Endothelial cell of umbilical vein (primary cell): ENCODE data around the gene TAF3. TPM values are rescaled to one million over a fixed set of nuclear protein-coding genes. Genes with fewer than 3 reads are reported as not detected.
A peak's percentile ranks its signal among the peaks of the same experiment; 100 is the strongest.

Experiments
- BruUV-seq: library from RNA; stranded (reverse); fragments of 400-500 nt; replicated peaks from 2 replicates; lab custom pipeline; 2021; lab: Mats Ljungman, UMichigan
- CTCF ChIA-PET: fragments of 300-600, 350-600 bp; sonication (Branson Sonifier 250); formaldehyde crosslinking; loops from one replicate; lab custom pipeline; 2021; ENCODE audit warnings: antibody characterized with exemption, inconsistent platforms; lab: Charles Lee
- POLR2A ChIA-PET: fragments of 300-600, 350-600 bp; sonication (Branson Sonifier 250); formaldehyde crosslinking; loops from one replicate; lab custom pipeline; 2021; ENCODE audit warnings: antibody characterized with exemption, inconsistent platforms; lab: Charles Lee
- DNase-seq: peaks from one replicate; pipeline ENCODE4 v3.0.0-alpha.2; 2011; ENCODE audit warnings: low read depth, low spot score
- FAIRE-seq: peaks from 2 replicates; lab custom pipeline; 2011; peaks lifted over from hg19 to GRCh38; lab: Jason Lieb, UNC
- H2AFZ ChIP-seq: 2 replicates; pipeline ENCODE4 v1.6.0; 2012; ENCODE audit warnings: low read depth, low read length, control low read depth, inconsistent platforms
- H3K27ac ChIP-seq: 2 replicates; pipeline ENCODE4 v1.5.1; 2011; ENCODE audit warnings: low read depth, mild to moderate bottlenecking, control low read depth, low read length, moderate library complexity; ENCODE audit not compliant: insufficient read depth
- H3K27me3 ChIP-seq, 2 experiments: 2 replicates each; pipeline versions ENCODE4 v1.6.0 to v1.6.1; 2011; ENCODE audit warnings: low read length in 2 of 2, mixed read lengths in 1 of 2; ENCODE audit not compliant: control insufficient read depth in 2 of 2, insufficient read depth in 2 of 2
- H3K36me3 ChIP-seq, 2 experiments: 2 replicates in 1 of 2; 3 replicates in 1 of 2; pipeline ENCODE4 v1.5.1; 2011; ENCODE audit warnings: low read length in 2 of 2, mild to moderate bottlenecking in 1 of 2, moderate library complexity in 1 of 2; ENCODE audit not compliant: control insufficient read depth in 2 of 2, insufficient read depth in 2 of 2; ENCODE audit errors: extremely low read depth in 1 of 2
- H3K4me1 ChIP-seq: 3 replicates; pipeline ENCODE4 v1.5.1; 2011; ENCODE audit warnings: mild to moderate bottlenecking, low read length; ENCODE audit not compliant: control insufficient read depth, insufficient read depth; ENCODE audit errors: extremely low read depth
- H3K4me2 ChIP-seq: 2 replicates; pipeline ENCODE4 v1.6.1; 2011; ENCODE audit warnings: low read length, control low read depth, mixed read lengths; ENCODE audit not compliant: insufficient read depth
- H3K4me3 ChIP-seq, 3 experiments: fragments of 200-600 bp in 1 of 3; sonication (generic), shearing (Covaris generic) in 1 of 3; replicated peaks in 1 of 3; 2 replicates each; pipeline ENCODE4 v1.5.1; 2011 to 2016; ENCODE audit warnings: control low read depth in 3 of 3, low read length in 3 of 3, mild to moderate bottlenecking in 2 of 3, inconsistent platforms in 1 of 3, low read depth in 1 of 3, moderate library complexity in 1 of 3; ENCODE audit not compliant: insufficient read depth in 1 of 3
- H3K79me2 ChIP-seq: 2 replicates; pipeline ENCODE4 v1.6.0; 2012; ENCODE audit warnings: low read length, inconsistent platforms; ENCODE audit not compliant: control insufficient read depth, insufficient read depth
- H3K9ac ChIP-seq: replicated peaks from 2 replicates; pipeline ENCODE3; 2011; ENCODE audit warnings: low read length, control low read depth; ENCODE audit not compliant: insufficient read depth; ENCODE audit errors: extremely low read depth
- H3K9me1 ChIP-seq: replicated peaks from 3 replicates; pipeline ENCODE4 v1.6.0; 2011; ENCODE audit warnings: mild to moderate bottlenecking, low read length; ENCODE audit not compliant: control insufficient read depth, insufficient read depth; ENCODE audit errors: extremely low read depth
- H3K9me3 ChIP-seq: replicated peaks from 2 replicates; pipeline ENCODE4 v1.5.1; 2012; ENCODE audit warnings: low read length, inconsistent platforms; ENCODE audit not compliant: control insufficient read depth, insufficient read depth
- H4K20me1 ChIP-seq: replicated peaks from 2 replicates; pipeline ENCODE3; 2011; ENCODE audit warnings: mild to moderate bottlenecking, low read length; ENCODE audit not compliant: control insufficient read depth, insufficient read depth; ENCODE audit errors: extremely low read depth
- EZH2 ChIP-seq: IDR thresholded peaks from 2 replicates; pipeline ENCODE4 v1.6.1; 2012; ENCODE audit warnings: borderline replicate concordance, low read depth, mild to moderate bottlenecking, moderate library complexity, low read length, inconsistent platforms; ENCODE audit not compliant: severe bottlenecking
- FOS ChIP-seq: IDR thresholded peaks from 2 replicates; pipeline ENCODE4 v1.6.1; 2011; ENCODE audit warnings: mild to moderate bottlenecking, low read length, moderate library complexity, borderline replicate concordance; ENCODE audit not compliant: insufficient read depth
- GATA2 ChIP-seq: IDR thresholded peaks from 2 replicates; pipeline ENCODE4 v1.7.0; 2011; ENCODE audit warnings: low read depth, mild to moderate bottlenecking, moderate library complexity, mixed read lengths, low read length; ENCODE audit not compliant: insufficient read length, insufficient read depth
- JUN ChIP-seq: IDR thresholded peaks from 2 replicates; pipeline ENCODE4 v1.6.1; 2011; ENCODE audit warnings: borderline replicate concordance, low read depth; ENCODE audit not compliant: insufficient read length, insufficient read depth
- MYC ChIP-seq: IDR thresholded peaks from one replicate; pipeline ENCODE4 v1.6.1; 2011; ENCODE audit warnings: mild to moderate bottlenecking, low read depth, low read length
- POLR2A ChIP-seq: IDR thresholded peaks from 2 replicates; pipeline ENCODE4 v1.6.1; 2012; ENCODE audit warnings: low read depth, mild to moderate bottlenecking, control low read depth, low read length
- POLR2AphosphoS5 ChIP-seq: IDR thresholded peaks from 2 replicates; pipeline ENCODE4 v1.6.1; 2012; ENCODE audit warnings: low read depth, mild to moderate bottlenecking, control low read depth, low read length, moderate library complexity; ENCODE audit not compliant: insufficient read depth
- dilution Hi-C: fragments of 300-500 bp; cut with MboI; formaldehyde crosslinking; loops from one replicate; pipeline ENCODE4 v1.15.0; 2019; ENCODE audit warnings: low sequenced_read_pairs; ENCODE audit not compliant: extremely low pct_ligation_motif_present
- intact Hi-C: fragments of 100-400 bp; cut with micrococcal nuclease; formaldehyde crosslinking; loops from one replicate; pipeline ENCODE4 v1.10.0; 2022
- polyA plus RNA-seq, 4 experiments: library from polyadenylated mRNA; depleted of rRNA in 3 of 4; stranded (reverse) in 3 of 4; unstranded in 1 of 4; fragments of >200 nt; gene quantifications; 2 replicates each; pipeline versions ENCODE4 v1.2.1 to v1.2.3, GENCODE V29; 2011 to 2012; ENCODE audit warnings: missing spikeins in 1 of 4
- total RNA-seq: library from RNA; stranded (reverse); gene quantifications from 2 replicates; pipeline ENCODE4 v1.2.3, GENCODE V29; 2021
- TF ChIP-seq, protein P1 (sequence below), 2 donors: IDR thresholded peaks; 1 replicate in 1 of 2; 2 replicates in 1 of 2; pipeline ENCODE4 v1.5.1; 2011; ENCODE audit warnings: low read length in 2 of 2, mild to moderate bottlenecking in 2 of 2, moderate library complexity in 2 of 2, control low read depth in 1 of 2, inconsistent platforms in 1 of 2, low read depth in 1 of 2; ENCODE audit not compliant: insufficient read depth in 1 of 2; ENCODE audit errors: extremely low read depth in 1 of 2
- TF ChIP-seq, protein P2 (sequence below): IDR thresholded peaks from 2 replicates; pipeline ENCODE4 v1.6.1; 2011; ENCODE audit not compliant: insufficient read depth, insufficient read length

Gene TAF3
- total and polyA plus RNA-seq, 2 donors (not counting 3 experiments of a cell fraction or from before 2014, with no cell fraction given) = 2.4 to 10.5 TPM

DNA sequence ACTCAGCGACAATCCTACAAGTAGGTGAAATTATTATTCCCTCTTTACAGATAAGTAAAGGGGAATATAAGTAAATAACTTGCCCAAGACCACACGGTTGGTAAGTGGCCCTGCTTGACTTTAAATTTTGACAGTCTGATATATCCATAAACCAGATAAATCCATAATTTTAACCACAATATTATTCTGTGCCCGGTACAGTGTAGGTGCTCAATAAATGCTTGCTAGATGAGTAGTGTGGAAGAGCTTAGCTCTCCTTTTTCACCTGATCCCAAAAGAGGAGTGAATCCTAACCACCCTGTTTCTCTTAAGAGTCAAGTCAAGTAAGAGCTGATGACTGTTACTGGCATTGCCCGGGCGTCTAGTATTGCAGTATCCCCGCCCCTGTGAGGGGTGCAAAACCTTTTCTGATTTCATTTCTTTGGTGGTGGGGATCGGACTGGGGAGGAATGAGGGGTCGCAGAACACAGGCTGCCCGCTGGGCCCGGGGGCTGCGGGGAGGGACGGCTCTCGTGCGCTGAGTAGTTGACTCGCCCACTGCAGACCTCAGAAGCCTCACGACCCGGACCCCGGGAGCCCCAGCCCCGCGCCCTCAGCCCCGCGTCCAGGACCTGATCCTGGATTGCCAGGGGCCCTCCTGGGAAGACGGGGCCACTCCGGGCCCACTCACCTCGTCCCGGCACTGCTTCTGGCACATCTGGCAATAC is 31.0 kb upstream of the TAF3 start:
- H3K9me1 ChIP-seq = no peaks in the 10 kb centered on the region
- peak overlapping the region; percentile 82 for H3K9ac ChIP-seq
- peaks cover 3% of the 10 kb centered on the region for H4K20me1 ChIP-seq
- H3K27me3 ChIP-seq = no peaks in the 10 kb centered on the region
- TF ChIP-seq POLR2A = no peak
- no peak for TF ChIP-seq FOS
- TF ChIP-seq, protein P1, sequence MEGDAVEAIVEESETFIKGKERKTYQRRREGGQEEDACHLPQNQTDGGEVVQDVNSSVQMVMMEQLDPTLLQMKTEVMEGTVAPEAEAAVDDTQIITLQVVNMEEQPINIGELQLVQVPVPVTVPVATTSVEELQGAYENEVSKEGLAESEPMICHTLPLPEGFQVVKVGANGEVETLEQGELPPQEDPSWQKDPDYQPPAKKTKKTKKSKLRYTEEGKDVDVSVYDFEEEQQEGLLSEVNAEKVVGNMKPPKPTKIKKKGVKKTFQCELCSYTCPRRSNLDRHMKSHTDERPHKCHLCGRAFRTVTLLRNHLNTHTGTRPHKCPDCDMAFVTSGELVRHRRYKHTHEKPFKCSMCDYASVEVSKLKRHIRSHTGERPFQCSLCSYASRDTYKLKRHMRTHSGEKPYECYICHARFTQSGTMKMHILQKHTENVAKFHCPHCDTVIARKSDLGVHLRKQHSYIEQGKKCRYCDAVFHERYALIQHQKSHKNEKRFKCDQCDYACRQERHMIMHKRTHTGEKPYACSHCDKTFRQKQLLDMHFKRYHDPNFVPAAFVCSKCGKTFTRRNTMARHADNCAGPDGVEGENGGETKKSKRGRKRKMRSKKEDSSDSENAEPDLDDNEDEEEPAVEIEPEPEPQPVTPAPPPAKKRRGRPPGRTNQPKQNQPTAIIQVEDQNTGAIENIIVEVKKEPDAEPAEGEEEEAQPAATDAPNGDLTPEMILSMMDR (IDR thresholded peaks at IDR 0.05; ENCODE audit: extremely low read depth in 1 of 2, insufficient read depth in 1 of 2, low read depth in 1 of 2, low read length in 2 of 2) = no peak
- no peak for TF ChIP-seq MYC
- TF ChIP-seq GATA2 = no peak
- no peak for TF ChIP-seq JUN
- no peak for TF ChIP-seq EZH2
- TF ChIP-seq, protein P2, sequence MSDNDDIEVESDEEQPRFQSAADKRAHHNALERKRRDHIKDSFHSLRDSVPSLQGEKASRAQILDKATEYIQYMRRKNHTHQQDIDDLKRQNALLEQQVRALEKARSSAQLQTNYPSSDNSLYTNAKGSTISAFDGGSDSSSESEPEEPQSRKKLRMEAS = no peak
- no peak for TF ChIP-seq POLR2AphosphoS5
- ChIA-PET CTCF (interaction anchor here (0.6 to 2.0 kb wide), 9 partner anchors 10 to 1515 kb away, joined by 3 to 19 read pairs (median 4); partner anchors contain the start of gene TAF3), POLR2A (interaction anchor here (1.0 to 1.6 kb wide), 3 partner anchors 11 to 31 kb away, joined by 4 to 9 read pairs (median 7); partner anchors contain the start of gene TAF3)
- no peaks in the 10 kb centered on the region for H3K36me3 ChIP-seq
- FAIRE-seq (no peak), DNase-seq (peak; percentile 23)
- H3K9me3 ChIP-seq = no peaks in the 10 kb centered on the region
- peak overlapping the region; percentile 86 for H3K4me2 ChIP-seq
- H3K4me1 ChIP-seq = peaks cover 18% of the 10 kb centered on the region
- H3K27ac ChIP-seq = peak overlapping the region; percentile 53
- intact Hi-C loops = no loop called here
- peak overlapping the region; percentile 77 for H2AFZ ChIP-seq
- dilution Hi-C loops = no loop called here
- TSS peak; percentile 46 for BruUV-seq
- H3K4me3 ChIP-seq = peak overlapping the region; percentile 71 to 95 (median 81)
- H3K79me2 ChIP-seq = peaks cover 94% of the 10 kb centered on the region
